GM15510 (cell line): ENCODE data around the gene HIRIP3.
A peak's percentile ranks its signal among the peaks of the same experiment; 100 is the strongest.

Source experiments
- POLR2A ChIP-seq: IDR thresholded peaks from 3 replicates; pipeline ENCODE4 v1.6.1; 2011; ENCODE audit warnings: borderline replicate concordance; ENCODE audit not compliant: insufficient read length; ENCODE audit errors: extremely low read depth

The HIRIP3 gene

GRCh38 chr16:29962344-29962994 is 32.9 kb downstream of the HIRIP3 start:
- TF ChIP-seq POLR2A = no peak

GRCh38 chr16:29961479-29962343 is 33.7 kb downstream of the HIRIP3 start, which contains the start of gene TMEM219:
Gene TMEM219 (plus strand): TSS chr16:29962079. CDS start chr16:29963144, 1,065 bp downstream.
- peak; percentile 81 for TF ChIP-seq POLR2A

- TF ChIP-seq POLR2A = no peak
Observed at GRCh38 chr16:29961127-29961478, 34.3 kb downstream of the HIRIP3 start.

GRCh38 chr16:29959293-29959692 is 36.1 kb downstream of the HIRIP3 start:
- TF ChIP-seq POLR2A = no peak

- TF ChIP-seq POLR2A = no peak
Observed at GRCh38 chr16:29958756-29959155, 36.7 kb downstream of the HIRIP3 start.

- no peak for TF ChIP-seq POLR2A
Observed at GRCh38 chr16:29951625-29952365, 43.6 kb downstream of the HIRIP3 start.

- TF ChIP-seq POLR2A = no peak
Observed at GRCh38 chr16:29950806-29951461, 44.5 kb downstream of the HIRIP3 start.

- TF ChIP-seq POLR2A = no peak
Observed at GRCh38 chr16:29947897-29948296, 47.5 kb downstream of the HIRIP3 start.

GRCh38 chr16:29943846-29944799 is 51.3 kb downstream of the HIRIP3 start:
- no peak for TF ChIP-seq POLR2A
